Measurements from ENCODE around the gene PCED1B.
"Not testable (repeated sequence)": the region's sequence is repeated elsewhere in the genome, so short reads cannot be mapped to it uniquely, and the experiment has no call there.

The PCED1B gene

GRCh38 chr12:47277972-47278448 lies 198.6 kb downstream of the PCED1B start (continued):
- TF ChIP-seq ZNF645 (tag by site-specific recombination; IDR thresholded peaks at IDR 0.05) = no peak
- no peak for TF ChIP-seq ZNF529 (tag by site-specific recombination; IDR thresholded peaks at IDR 0.05; ENCODE audit: insufficient replicate concordance)
- TF ChIP-seq ZNF175 (tag by site-specific recombination; IDR thresholded peaks at IDR 0.05) = no peak
- no peak for TF ChIP-seq ZNF19 (tag by site-specific recombination; IDR thresholded peaks at IDR 0.05; ENCODE audit: low read depth)
- no peak for TF ChIP-seq PRDM1 (tag by site-specific recombination; IDR thresholded peaks at IDR 0.05)
- TF ChIP-seq ZNF16 (tag by site-specific recombination; IDR thresholded peaks at IDR 0.05; ENCODE audit: low read depth) = no peak
- no peak for TF ChIP-seq GLI2 (tag by site-specific recombination; IDR thresholded peaks at IDR 0.05; ENCODE audit: borderline replicate concordance, low read depth)
- peak; percentile 34; the same call in 1 of the 2 replicates for TF ChIP-seq ZNF398 (tag by site-specific recombination; IDR thresholded peaks at IDR 0.05)
- no peak for TF ChIP-seq ATF2 (tag by site-specific recombination; IDR thresholded peaks at IDR 0.05; ENCODE audit: low read depth)
- TF ChIP-seq REST (tag by site-specific recombination; IDR thresholded peaks at IDR 0.05) = no peak
- no peak for TF ChIP-seq ZBTB17 (tag by site-specific recombination; IDR thresholded peaks at IDR 0.05)
- TF ChIP-seq ZNF660 (tag by site-specific recombination; IDR thresholded peaks at IDR 0.05) = 0 out of 2 replicates have a peak, but pooled peaks have one; percentile 21
- TF ChIP-seq ZBTB26 (tag by site-specific recombination; optimal IDR thresholded peaks at IDR 0.05) = no peak
- no peak for TF ChIP-seq ZNF639 (tag by site-specific recombination; IDR thresholded peaks at IDR 0.05)
- no peak for TF ChIP-seq PRDM10 (tag by site-specific recombination; IDR thresholded peaks at IDR 0.05)
- no peak for TF ChIP-seq ZFP3 (tag by site-specific recombination; IDR thresholded peaks at IDR 0.05; ENCODE audit: low read depth)
- TF ChIP-seq ZNF138 (tag by site-specific recombination; IDR thresholded peaks at IDR 0.05; ENCODE audit: borderline replicate concordance) = no peak
- TF ChIP-seq ZNF404 (tag by site-specific recombination; IDR thresholded peaks at IDR 0.05) = no peak
- TF ChIP-seq BCL6B (tag by site-specific recombination; IDR thresholded peaks at IDR 0.05) = peak; percentile 68
- no peak for TF ChIP-seq ZNF654 (tag by site-specific recombination; IDR thresholded peaks at IDR 0.05; ENCODE audit: low read depth)

- POLR2A ChIA-PET; H3K27ac ChIP-seq (ENCODE audit: extremely low read depth, low read depth, low read length); H3K9me3 ChIP-seq (ENCODE audit: control insufficient read depth, insufficient read depth, low read depth, low read length); H3K4me3 ChIP-seq (ENCODE audit: low read depth, low read length); CTCF ChIA-PET; H3K36me3 ChIP-seq (ENCODE audit: control insufficient read depth in 2 of 2, insufficient read depth in 1 of 2, low read length in 2 of 2); H3K4me1 ChIP-seq (ENCODE audit: control insufficient read depth, insufficient read depth, low read length): not testable (repeated sequence)
Measured at GRCh38 chr12:47279758-47280157, 200.3 kb downstream of the PCED1B start.

Data from HEK293 (cell line).